ENCODE results near the gene CELF2. TPM values are rescaled to one million over a fixed set of nuclear protein-coding genes. Genes with fewer than 3 reads are reported as not detected.

Gene CELF2
- total RNA-seq, 1 experiment from 2014 or later: not detected

DNA sequence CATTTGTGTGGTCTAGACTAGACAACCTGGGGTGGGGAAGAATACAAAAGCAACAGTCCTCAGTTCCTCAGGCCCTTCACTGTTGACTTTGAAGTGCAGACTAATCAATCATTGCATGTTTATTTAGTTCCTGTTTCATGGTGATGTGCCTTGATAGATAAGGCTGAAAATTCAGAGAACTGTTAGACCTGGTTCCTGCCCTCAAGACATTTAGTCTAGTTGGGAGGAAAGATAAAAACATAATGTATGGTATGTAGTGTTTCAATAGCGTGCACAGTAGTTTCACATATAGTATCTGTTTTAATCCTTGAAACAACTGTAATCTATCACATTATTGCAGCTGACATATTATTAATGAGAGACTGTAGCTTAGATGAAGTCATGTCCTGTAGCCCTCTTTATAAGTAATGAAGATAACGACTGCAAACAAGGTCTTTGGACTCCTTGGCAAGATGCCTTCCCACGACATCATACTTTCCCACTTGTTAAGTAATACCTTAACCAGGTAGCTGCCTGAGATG lies 124.0 kb downstream of the CELF2 start:
- DNase-seq (ENCODE audit: low spot score): no peak
- no peaks in the 10 kb centered on the region for H3K9me3 ChIP-seq (ENCODE audit: low read depth, low read length, poor library complexity, severe bottlenecking)
- no peak overlapping the region for H3K27ac ChIP-seq (ENCODE audit: low read depth, low read length, poor library complexity, severe bottlenecking)
- no peak overlapping the region for H3K4me3 ChIP-seq (ENCODE audit: low read depth, low read length, poor library complexity, severe bottlenecking)
- no TSS peak for BruUV-seq (replicated peaks)
- intact Hi-C loops (cut with micrococcal nuclease; ENCODE audit: unreplicated experiment): no loop called here
- no peak for TF ChIP-seq EZH2 (IDR thresholded peaks at IDR 0.05; ENCODE audit: borderline replicate concordance, low read depth, low read length, poor library complexity, severe bottlenecking)
- TF ChIP-seq, protein P1, sequence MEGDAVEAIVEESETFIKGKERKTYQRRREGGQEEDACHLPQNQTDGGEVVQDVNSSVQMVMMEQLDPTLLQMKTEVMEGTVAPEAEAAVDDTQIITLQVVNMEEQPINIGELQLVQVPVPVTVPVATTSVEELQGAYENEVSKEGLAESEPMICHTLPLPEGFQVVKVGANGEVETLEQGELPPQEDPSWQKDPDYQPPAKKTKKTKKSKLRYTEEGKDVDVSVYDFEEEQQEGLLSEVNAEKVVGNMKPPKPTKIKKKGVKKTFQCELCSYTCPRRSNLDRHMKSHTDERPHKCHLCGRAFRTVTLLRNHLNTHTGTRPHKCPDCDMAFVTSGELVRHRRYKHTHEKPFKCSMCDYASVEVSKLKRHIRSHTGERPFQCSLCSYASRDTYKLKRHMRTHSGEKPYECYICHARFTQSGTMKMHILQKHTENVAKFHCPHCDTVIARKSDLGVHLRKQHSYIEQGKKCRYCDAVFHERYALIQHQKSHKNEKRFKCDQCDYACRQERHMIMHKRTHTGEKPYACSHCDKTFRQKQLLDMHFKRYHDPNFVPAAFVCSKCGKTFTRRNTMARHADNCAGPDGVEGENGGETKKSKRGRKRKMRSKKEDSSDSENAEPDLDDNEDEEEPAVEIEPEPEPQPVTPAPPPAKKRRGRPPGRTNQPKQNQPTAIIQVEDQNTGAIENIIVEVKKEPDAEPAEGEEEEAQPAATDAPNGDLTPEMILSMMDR (conservative IDR thresholded peaks at IDR 0.05; ENCODE audit: low read depth, low read length): no peak
- H3K36me3 ChIP-seq (ENCODE audit: insufficient read depth, low read length, poor library complexity, severe bottlenecking): no peaks in the 10 kb centered on the region
- no peaks in the 10 kb centered on the region for H3K4me1 ChIP-seq (ENCODE audit: insufficient read depth, low read length, poor library complexity, severe bottlenecking)
- ChIA-PET POLR2A (ENCODE audit: low non-redundant PET) (no interaction called here), CTCF (no interaction called here)
- H3K27me3 ChIP-seq (replicated peaks; ENCODE audit: insufficient read depth, low read depth, low read length, poor library complexity): peaks cover 51% of the 10 kb centered on the region

DNA sequence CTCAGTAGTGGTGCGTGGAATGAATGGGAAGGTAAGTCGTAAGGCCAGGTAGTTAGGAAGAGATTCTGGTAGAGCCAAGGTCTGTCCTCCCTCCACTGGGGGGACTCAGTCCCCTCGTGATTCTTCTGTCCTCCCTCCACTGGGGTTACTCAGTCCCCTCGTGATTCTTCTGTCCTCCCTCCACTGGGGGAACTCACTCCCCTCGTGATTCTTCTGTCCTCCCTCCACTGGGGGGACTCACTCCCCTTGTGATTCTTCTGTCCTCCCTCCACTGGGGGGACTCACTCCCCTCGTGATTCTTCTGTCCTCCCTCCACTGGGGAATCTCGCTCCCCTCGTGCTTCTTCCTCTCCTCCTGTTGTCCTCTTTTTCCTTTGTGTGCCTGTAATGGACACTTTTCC lies 125.1 kb downstream of the CELF2 start:
- no peaks in the 10 kb centered on the region for H3K4me1 ChIP-seq (ENCODE audit: insufficient read depth, low read length, poor library complexity, severe bottlenecking)
- H3K27me3 ChIP-seq (replicated peaks; ENCODE audit: insufficient read depth, low read depth, low read length, poor library complexity): peaks cover 44% of the 10 kb centered on the region
- no TSS peak for BruUV-seq (replicated peaks)

DNA sequence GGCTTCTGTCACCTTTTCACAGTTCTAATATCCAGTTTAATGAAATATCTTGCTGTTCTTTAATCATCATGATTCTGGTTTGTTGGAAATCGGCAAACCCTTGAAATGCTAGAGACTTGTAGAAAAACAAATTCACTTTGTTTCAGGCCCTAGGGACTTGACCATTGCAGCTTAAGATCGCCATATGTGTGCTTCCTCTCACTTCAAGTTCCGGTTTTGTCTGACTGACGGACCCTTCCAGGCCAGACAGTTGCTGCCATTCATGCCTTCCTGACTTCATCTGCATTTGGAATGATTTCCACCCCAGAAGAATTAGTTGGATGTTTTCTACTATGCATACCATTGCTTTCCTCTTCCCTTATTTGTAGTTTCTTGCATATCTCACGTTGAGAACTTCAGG lies 125.6 kb downstream of the CELF2 start:
- Histone ChIP-seq H3K9me3 (ENCODE audit: low read depth, low read length, poor library complexity, severe bottlenecking) (no peaks in the 10 kb centered on the region), H3K36me3 (ENCODE audit: insufficient read depth, low read length, poor library complexity, severe bottlenecking) (no peaks in the 10 kb centered on the region), H3K27ac (ENCODE audit: low read depth, low read length, poor library complexity, severe bottlenecking) (no peak overlapping the region), H3K27me3 (replicated peaks; ENCODE audit: insufficient read depth, low read depth, low read length, poor library complexity) (peaks cover 41% of the 10 kb centered on the region), H3K4me3 (ENCODE audit: low read depth, low read length, poor library complexity, severe bottlenecking) (no peak overlapping the region), H3K4me1 (ENCODE audit: insufficient read depth, low read length, poor library complexity, severe bottlenecking) (no peaks in the 10 kb centered on the region)
- ChIA-PET POLR2A (ENCODE audit: low non-redundant PET) (no interaction called here), CTCF (no interaction called here)
- TF ChIP-seq EZH2 (IDR thresholded peaks at IDR 0.05; ENCODE audit: borderline replicate concordance, low read depth, low read length, poor library complexity, severe bottlenecking): no peak
- TF ChIP-seq, protein P1 (conservative IDR thresholded peaks at IDR 0.05; ENCODE audit: low read depth, low read length): no peak
- intact Hi-C loops (cut with micrococcal nuclease; ENCODE audit: unreplicated experiment): no loop called here
- BruUV-seq (replicated peaks): no TSS peak
- DNase-seq (ENCODE audit: low spot score): no peak

More for the DNA sequence above, 125.1 kb downstream of the CELF2 start:
- no peak for DNase-seq (ENCODE audit: low spot score)
- TF ChIP-seq, protein P1 (conservative IDR thresholded peaks at IDR 0.05; ENCODE audit: low read depth, low read length): no peak
- no peak for TF ChIP-seq EZH2 (IDR thresholded peaks at IDR 0.05; ENCODE audit: borderline replicate concordance, low read depth, low read length, poor library complexity, severe bottlenecking)
- H3K9me3 ChIP-seq (ENCODE audit: low read depth, low read length, poor library complexity, severe bottlenecking): no peaks in the 10 kb centered on the region
- POLR2A ChIA-PET (ENCODE audit: low non-redundant PET): no interaction called here
- intact Hi-C loops (cut with micrococcal nuclease; ENCODE audit: unreplicated experiment): no loop called here
- no peaks in the 10 kb centered on the region for H3K36me3 ChIP-seq (ENCODE audit: insufficient read depth, low read length, poor library complexity, severe bottlenecking)
- CTCF ChIA-PET: no interaction called here
- no peak overlapping the region for H3K4me3 ChIP-seq (ENCODE audit: low read depth, low read length, poor library complexity, severe bottlenecking)
- H3K27ac ChIP-seq (ENCODE audit: low read depth, low read length, poor library complexity, severe bottlenecking): no peak overlapping the region
